Caco-2 (cell line): Measurements from ENCODE around the gene GLI2. TPM values are rescaled to one million over a fixed set of nuclear protein-coding genes. Genes with fewer than 3 reads are reported as not detected.

Experiments
- BruUV-seq: library from RNA; stranded (reverse); fragments of 400-500 nt; replicated peaks from 2 replicates; lab custom pipeline; 2021; lab: Mats Ljungman, UMichigan
- CTCF ChIA-PET: fragments of 300-600 bp; sonication (Branson Sonifier 250); formaldehyde crosslinking; loops from one replicate; lab custom pipeline; 2022; ENCODE audit warnings: antibody characterized with exemption; lab: Charles Lee
- POLR2A ChIA-PET: fragments of 300-600 bp; sonication (Branson Sonifier 250); formaldehyde crosslinking; loops from one replicate; lab custom pipeline; 2022; ENCODE audit warnings: antibody characterized with exemption; lab: Charles Lee
- DNase-seq, 2 experiments: peaks; one replicate each; pipeline versions ENCODE4 v3.0.0 to v3.0.0-alpha.2; 2020 to 2022
- H3K27me3 ChIP-seq: replicated peaks from 2 replicates; pipeline ENCODE4 v1.6.0; 2011; ENCODE audit warnings: low read length; ENCODE audit not compliant: control insufficient read depth, insufficient read depth
- H3K36me3 ChIP-seq: 2 replicates; pipeline ENCODE4 v1.5.1; 2011; ENCODE audit warnings: low read length; ENCODE audit not compliant: control insufficient read depth, insufficient read depth
- H3K4me1 ChIP-seq: fragments of 250-450 bp; sonication (Bioruptor Pico); 2 replicates; pipeline ENCODE4 v1.5.1; 2020; ENCODE audit warnings: mild to moderate bottlenecking
- H3K4me3 ChIP-seq: 2 replicates; pipeline ENCODE4 v1.5.1; 2011; ENCODE audit warnings: low read depth, mild to moderate bottlenecking, control low read depth, low read length
- H3K9me3 ChIP-seq: fragments of 250-450 bp; sonication (Bioruptor Pico); 2 replicates; pipeline ENCODE4 v1.5.1; 2020; ENCODE audit warnings: mild to moderate bottlenecking, moderate library complexity
- H3K27ac Mint-ChIP-seq: one replicate; pipeline ENCODE4 v1.8.0; 2022; ENCODE audit warnings: mixed read lengths; ENCODE audit not compliant: unreplicated experiment
- H3K27me3 Mint-ChIP-seq: one replicate; pipeline ENCODE4 v1.8.0; 2022; ENCODE audit warnings: mixed read lengths; ENCODE audit not compliant: insufficient read depth, unreplicated experiment
- H3K36me3 Mint-ChIP-seq: one replicate; pipeline ENCODE4 v1.8.0; 2022; ENCODE audit warnings: mild to moderate bottlenecking, mixed read lengths; ENCODE audit not compliant: insufficient read depth, unreplicated experiment
- H3K4me1 Mint-ChIP-seq: one replicate; pipeline ENCODE4 v1.8.0; 2022; ENCODE audit warnings: low read depth, mixed read lengths; ENCODE audit not compliant: unreplicated experiment
- H3K4me3 Mint-ChIP-seq: one replicate; pipeline ENCODE4 v1.8.0; 2022; ENCODE audit warnings: mild to moderate bottlenecking, moderate library complexity, mixed read lengths; ENCODE audit not compliant: unreplicated experiment
- H3K9me3 Mint-ChIP-seq: one replicate; pipeline ENCODE4 v1.8.0; 2022; ENCODE audit warnings: mixed read lengths; ENCODE audit not compliant: unreplicated experiment
- intact Hi-C: fragments of 100-400 bp; cut with micrococcal nuclease; formaldehyde crosslinking; loops from one replicate; pipeline ENCODE4 v1.10.0; 2022; ENCODE audit not compliant: unreplicated experiment
- total RNA-seq: library from RNA; stranded (reverse); gene quantifications from 2 replicates; pipeline ENCODE4 v1.2.3, GENCODE V29; 2022
- TF ChIP-seq, protein P1 (sequence below), 2 experiments: fragments of 200-600 bp in 1 of 2; IDR thresholded peaks; 1 replicate in 1 of 2; 2 replicates in 1 of 2; pipeline versions ENCODE4 v1.5.1 to v1.8.0; 2011 to 2022; ENCODE audit warnings: antibody characterized with exemption in 1 of 2, control low read depth in 1 of 2, inconsistent platforms in 1 of 2, low read depth in 1 of 2, low read length in 1 of 2, mild to moderate bottlenecking in 1 of 2, moderate library complexity in 1 of 2; ENCODE audit not compliant: insufficient read depth in 1 of 2, severe bottlenecking in 1 of 2, unreplicated experiment in 1 of 2

Gene GLI2
- total RNA-seq, 1 experiment from 2014 or later, result 0.70 TPM

DNA sequence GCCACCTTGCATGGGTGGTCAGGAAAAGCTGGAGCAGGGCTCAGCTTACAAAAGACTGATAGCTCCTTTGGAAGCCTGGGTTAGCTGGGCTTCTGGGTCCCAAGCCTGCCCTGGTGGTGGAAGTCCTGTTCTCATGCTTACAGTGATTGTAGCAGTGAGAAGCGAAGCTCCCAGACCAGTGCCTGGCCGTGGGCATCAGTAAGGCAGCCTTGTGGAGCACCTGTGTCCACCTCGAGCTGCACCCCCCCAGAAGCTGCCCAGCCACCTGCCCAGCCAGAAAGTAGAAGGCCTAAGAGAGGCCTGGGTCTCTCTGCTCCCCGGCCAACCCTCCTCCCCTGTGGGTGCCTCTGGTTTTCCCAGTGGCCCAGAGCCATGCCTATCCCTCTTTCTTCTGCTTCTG lies 10.5 kb downstream of the GLI2 start:
- no peaks in the 10 kb centered on the region for H3K36me3 ChIP-seq
- H3K27me3 ChIP-seq, result no peaks in the 10 kb centered on the region; the same call in 1 of the 2 replicates
- H3K27me3 Mint-ChIP-seq, result peaks cover 15% of the 10 kb centered on the region
- no peak overlapping the region for H3K4me3 ChIP-seq
- no peak overlapping the region for H3K4me3 Mint-ChIP-seq
- no peaks in the 10 kb centered on the region for H3K36me3 Mint-ChIP-seq
- ChIA-PET CTCF (no interaction called here), POLR2A (no interaction called here)
- intact Hi-C loops, result no loop called here
- TF ChIP-seq, protein P1, sequence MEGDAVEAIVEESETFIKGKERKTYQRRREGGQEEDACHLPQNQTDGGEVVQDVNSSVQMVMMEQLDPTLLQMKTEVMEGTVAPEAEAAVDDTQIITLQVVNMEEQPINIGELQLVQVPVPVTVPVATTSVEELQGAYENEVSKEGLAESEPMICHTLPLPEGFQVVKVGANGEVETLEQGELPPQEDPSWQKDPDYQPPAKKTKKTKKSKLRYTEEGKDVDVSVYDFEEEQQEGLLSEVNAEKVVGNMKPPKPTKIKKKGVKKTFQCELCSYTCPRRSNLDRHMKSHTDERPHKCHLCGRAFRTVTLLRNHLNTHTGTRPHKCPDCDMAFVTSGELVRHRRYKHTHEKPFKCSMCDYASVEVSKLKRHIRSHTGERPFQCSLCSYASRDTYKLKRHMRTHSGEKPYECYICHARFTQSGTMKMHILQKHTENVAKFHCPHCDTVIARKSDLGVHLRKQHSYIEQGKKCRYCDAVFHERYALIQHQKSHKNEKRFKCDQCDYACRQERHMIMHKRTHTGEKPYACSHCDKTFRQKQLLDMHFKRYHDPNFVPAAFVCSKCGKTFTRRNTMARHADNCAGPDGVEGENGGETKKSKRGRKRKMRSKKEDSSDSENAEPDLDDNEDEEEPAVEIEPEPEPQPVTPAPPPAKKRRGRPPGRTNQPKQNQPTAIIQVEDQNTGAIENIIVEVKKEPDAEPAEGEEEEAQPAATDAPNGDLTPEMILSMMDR (IDR thresholded peaks at IDR 0.05; ENCODE audit: insufficient read depth in 1 of 2, low read depth in 1 of 2, low read length in 1 of 2, severe bottlenecking in 1 of 2, unreplicated experiment in 1 of 2), result no peak
- peaks cover 3% of the 10 kb centered on the region; the same call in 1 of the 2 replicates for H3K4me1 ChIP-seq
- H3K9me3 Mint-ChIP-seq, result no peaks in the 10 kb centered on the region
- no peaks in the 10 kb centered on the region for H3K9me3 ChIP-seq
- no TSS peak for BruUV-seq
- peaks cover 4% of the 10 kb centered on the region for H3K4me1 Mint-ChIP-seq
- no peak for DNase-seq
- H3K27ac Mint-ChIP-seq, result no peak overlapping the region

DNA sequence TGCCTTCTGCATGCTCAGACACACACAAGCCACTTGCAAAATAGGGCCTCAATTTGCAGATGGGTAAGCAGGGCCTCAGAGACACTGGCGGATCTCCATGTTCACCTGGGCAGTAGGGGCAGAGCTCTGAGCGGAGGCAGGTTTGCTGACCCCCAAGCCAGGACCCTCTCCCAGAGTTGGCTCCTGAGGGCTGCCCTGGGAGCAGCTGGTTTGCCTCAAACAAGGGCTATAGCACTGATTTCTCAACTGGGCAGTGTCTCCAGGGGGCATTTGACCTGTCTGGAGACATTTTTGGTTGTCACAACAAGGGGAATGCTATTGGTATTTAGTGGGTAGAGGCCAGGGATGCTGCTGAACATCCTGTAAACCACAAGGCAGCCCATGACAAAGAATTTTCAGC lies 11.6 kb downstream of the GLI2 start:
- no peaks in the 10 kb centered on the region for H3K9me3 Mint-ChIP-seq
- H3K4me1 Mint-ChIP-seq, result no peaks in the 10 kb centered on the region
- no peak for DNase-seq
- 0 out of 2 replicates have a peak, but pooled peaks cover under 1% of the 10 kb centered on the region for H3K4me1 ChIP-seq
- H3K4me3 Mint-ChIP-seq, result no peak overlapping the region
- no peaks in the 10 kb centered on the region for H3K9me3 ChIP-seq
- BruUV-seq, result no TSS peak
- TF ChIP-seq, protein P1 (IDR thresholded peaks at IDR 0.05; ENCODE audit: insufficient read depth in 1 of 2, low read depth in 1 of 2, low read length in 1 of 2, severe bottlenecking in 1 of 2, unreplicated experiment in 1 of 2), result no peak
- peaks cover 12% of the 10 kb centered on the region for H3K27me3 Mint-ChIP-seq
- H3K27ac Mint-ChIP-seq, result no peak overlapping the region
- no peaks in the 10 kb centered on the region for H3K36me3 Mint-ChIP-seq
- H3K36me3 ChIP-seq, result no peaks in the 10 kb centered on the region
- intact Hi-C loops, result no loop called here
- no peak overlapping the region for H3K4me3 ChIP-seq
- ChIA-PET CTCF (interaction anchor here (1.3 kb wide), 1 partner anchor 10 kb away, joined by 4 read pairs; no protein-coding TSS in a partner anchor), POLR2A (no interaction called here)
- no peaks in the 10 kb centered on the region for H3K27me3 ChIP-seq

DNA sequence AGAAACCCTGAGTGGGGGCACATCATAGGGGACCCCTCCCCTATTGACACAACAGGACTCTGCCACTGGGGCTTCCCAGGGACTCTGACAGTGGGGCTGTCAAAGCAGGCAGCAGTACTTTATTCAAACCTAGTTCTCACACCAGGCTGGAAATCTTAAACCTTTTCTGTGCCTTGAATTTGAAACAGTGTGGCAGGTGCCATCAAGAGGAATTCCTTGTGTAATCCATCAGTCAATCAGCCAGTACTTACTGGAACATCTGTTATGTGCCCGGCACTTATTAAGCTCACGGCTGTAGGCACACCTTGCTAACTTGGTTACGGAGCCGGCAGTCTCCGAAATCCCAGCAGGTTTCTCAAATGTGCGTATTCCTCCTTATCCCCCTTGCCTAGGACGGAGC lies 12.0 kb downstream of the GLI2 start:
- no peaks in the 10 kb centered on the region for H3K27me3 ChIP-seq
- H3K4me3 ChIP-seq, result no peak overlapping the region
- H3K4me1 Mint-ChIP-seq, result no peaks in the 10 kb centered on the region
- no TSS peak for BruUV-seq
- no peak for DNase-seq
- no peaks in the 10 kb centered on the region for H3K9me3 Mint-ChIP-seq
- no peaks in the 10 kb centered on the region for H3K4me1 ChIP-seq
- no peak overlapping the region for H3K27ac Mint-ChIP-seq
- H3K4me3 Mint-ChIP-seq, result no peak overlapping the region
- intact Hi-C loops, result no loop called here
- ChIA-PET CTCF (interaction anchor here (1.3 kb wide), 1 partner anchor 10 kb away, joined by 4 read pairs; no protein-coding TSS in a partner anchor), POLR2A (no interaction called here)
- H3K27me3 Mint-ChIP-seq, result peaks cover 12% of the 10 kb centered on the region
- TF ChIP-seq, protein P1 (IDR thresholded peaks at IDR 0.05; ENCODE audit: insufficient read depth in 1 of 2, low read depth in 1 of 2, low read length in 1 of 2, severe bottlenecking in 1 of 2, unreplicated experiment in 1 of 2), result no peak
- no peaks in the 10 kb centered on the region for H3K36me3 Mint-ChIP-seq
- H3K36me3 ChIP-seq, result no peaks in the 10 kb centered on the region
- no peaks in the 10 kb centered on the region for H3K9me3 ChIP-seq
